GM12865 (cell line): ENCODE data around the gene ARMH3.

ENCODE experiments used
- DNase-seq: peaks from one replicate; pipeline ENCODE4 v3.0.0; 2010; ENCODE audit warnings: low read depth
- H3K4me3 ChIP-seq: 2 replicates; pipeline ENCODE4 v1.5.1; 2011; ENCODE audit warnings: mild to moderate bottlenecking, low read depth, low read length, control low read depth
- CTCF ChIP-seq: IDR thresholded peaks from 2 replicates; pipeline ENCODE4 v1.5.1; 2011; ENCODE audit warnings: low read length, control low read depth, low read depth, inconsistent platforms; ENCODE audit not compliant: insufficient read depth; ENCODE audit errors: missing control alignments

Gene ARMH3

GRCh38 chr10:101940916-101941315 lies 115.1 kb downstream of the ARMH3 start:
- H3K4me3 ChIP-seq, result no peak overlapping the region
- no peak for TF ChIP-seq CTCF
- DNase-seq, result no peak

GRCh38 chr10:101939729-101940128 lies 116.2 kb downstream of the ARMH3 start:
- no peak overlapping the region for H3K4me3 ChIP-seq
- DNase-seq, result no peak
- no peak for TF ChIP-seq CTCF

- H3K4me3 ChIP-seq, result no peak overlapping the region
- DNase-seq, result peak; percentile 11
- TF ChIP-seq CTCF, result no peak
Observed at GRCh38 chr10:101939008-101939648, 116.8 kb downstream of the ARMH3 start.

GRCh38 chr10:101938305-101939007 lies 117.5 kb downstream of the ARMH3 start:
- TF ChIP-seq CTCF, result no peak
- no peak for DNase-seq
- H3K4me3 ChIP-seq, result no peak overlapping the region

GRCh38 chr10:101935431-101935830 lies 120.5 kb downstream of the ARMH3 start:
- DNase-seq, result no peak
- no peak for TF ChIP-seq CTCF
- no peak overlapping the region for H3K4me3 ChIP-seq

GRCh38 chr10:101934686-101935305 lies 121.2 kb downstream of the ARMH3 start:
- no peak for DNase-seq
- TF ChIP-seq CTCF, result no peak
- H3K4me3 ChIP-seq, result no peak overlapping the region
